Osteocyte (in vitro differentiated cells): Measurements from ENCODE around the gene C13orf46. TPM values are rescaled to one million over a fixed set of nuclear protein-coding genes. Genes with fewer than 3 reads are reported as not detected.
A peak's percentile ranks its signal among the peaks of the same experiment; 100 is the strongest.

Experiments used
- DNase-seq: peaks from one replicate; pipeline ENCODE4 v3.0.0; 2021; ENCODE audit warnings: mixed read lengths; ENCODE audit not compliant: unreplicated experiment; ENCODE audit errors: extremely low spot score
- H3K27ac Mint-ChIP-seq: one replicate; pipeline ENCODE4 v1.8.0; 2021; ENCODE audit warnings: mild to moderate bottlenecking, mixed read lengths; ENCODE audit not compliant: unreplicated experiment
- H3K27me3 Mint-ChIP-seq: one replicate; pipeline ENCODE4 v1.8.0; 2021; ENCODE audit warnings: mixed read lengths; ENCODE audit not compliant: unreplicated experiment
- H3K36me3 Mint-ChIP-seq: one replicate; pipeline ENCODE4 v1.8.0; 2021; ENCODE audit warnings: mixed read lengths; ENCODE audit not compliant: unreplicated experiment
- H3K4me1 Mint-ChIP-seq: one replicate; pipeline ENCODE4 v1.8.0; 2021; ENCODE audit warnings: mixed read lengths; ENCODE audit not compliant: unreplicated experiment
- H3K4me3 Mint-ChIP-seq: one replicate; pipeline ENCODE4 v1.8.0; 2021; ENCODE audit warnings: mild to moderate bottlenecking, moderate library complexity, mixed read lengths; ENCODE audit not compliant: unreplicated experiment
- H3K9me3 Mint-ChIP-seq: one replicate; pipeline ENCODE4 v1.8.0; 2021; ENCODE audit warnings: mixed read lengths; ENCODE audit not compliant: unreplicated experiment
- total RNA-seq: library from RNA; stranded (reverse); gene quantifications from 2 replicates; pipeline ENCODE4 v1.2.1, GENCODE V29; 2021
- TF ChIP-seq, protein P1 (sequence below): fragments of 200-600 bp; sonication (generic); IDR thresholded peaks from 2 replicates; pipeline ENCODE4 v1.5.0; 2021; ENCODE audit warnings: antibody characterized with exemption, mild to moderate bottlenecking, moderate library complexity

The C13orf46 gene
- total RNA-seq, 1 donor from 2014 or later, result 2.4 TPM

DNA sequence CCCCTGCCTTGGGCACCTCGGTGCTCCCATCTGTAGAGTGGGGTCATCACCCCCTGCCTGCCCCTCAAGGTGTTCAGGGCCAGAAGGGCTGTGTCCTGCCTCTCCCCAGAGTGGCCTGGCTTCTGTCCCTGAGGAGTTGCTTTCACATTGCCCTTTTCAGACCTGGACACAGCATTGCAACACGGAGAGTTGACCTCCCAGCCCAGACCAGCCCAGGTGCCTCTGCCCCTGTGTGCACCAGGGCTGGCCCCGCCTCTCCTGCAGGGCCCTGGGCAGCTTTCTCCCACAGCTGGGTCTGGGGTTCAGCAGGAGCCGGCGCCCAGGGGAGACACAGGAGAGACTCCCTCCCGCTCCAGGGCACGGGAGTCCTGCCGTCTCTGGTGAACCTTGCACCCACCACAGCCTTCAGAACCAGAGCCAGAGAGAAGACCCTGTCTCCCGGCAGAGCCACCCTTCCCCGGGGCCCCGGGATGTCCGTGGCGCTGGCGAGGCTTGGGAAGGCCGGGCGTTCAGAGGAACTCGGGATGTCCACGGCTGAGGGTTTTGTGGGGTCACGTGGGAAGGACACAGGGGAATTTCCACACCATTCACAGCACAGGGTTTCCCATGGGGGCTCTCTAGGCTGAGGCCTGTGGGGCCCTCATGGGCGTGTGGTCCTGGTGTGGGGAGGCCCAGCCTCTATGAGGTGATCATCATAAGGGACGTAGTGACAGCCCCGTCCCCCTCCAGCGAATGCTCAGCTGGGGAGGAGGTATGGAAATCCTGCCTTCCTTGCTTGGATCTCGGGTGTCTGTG lies 23.2 kb downstream of the C13orf46 start:
- Mint-ChIP-seq H3K36me3 (peaks cover 8% of the 10 kb centered on the region), H3K27me3 (no peaks in the 10 kb centered on the region), H3K27ac (no peak overlapping the region), H3K9me3 (no peaks in the 10 kb centered on the region), H3K4me1 (no peaks in the 10 kb centered on the region), H3K4me3 (no peak overlapping the region)
- DNase-seq, result no peak
- TF ChIP-seq, protein P1, sequence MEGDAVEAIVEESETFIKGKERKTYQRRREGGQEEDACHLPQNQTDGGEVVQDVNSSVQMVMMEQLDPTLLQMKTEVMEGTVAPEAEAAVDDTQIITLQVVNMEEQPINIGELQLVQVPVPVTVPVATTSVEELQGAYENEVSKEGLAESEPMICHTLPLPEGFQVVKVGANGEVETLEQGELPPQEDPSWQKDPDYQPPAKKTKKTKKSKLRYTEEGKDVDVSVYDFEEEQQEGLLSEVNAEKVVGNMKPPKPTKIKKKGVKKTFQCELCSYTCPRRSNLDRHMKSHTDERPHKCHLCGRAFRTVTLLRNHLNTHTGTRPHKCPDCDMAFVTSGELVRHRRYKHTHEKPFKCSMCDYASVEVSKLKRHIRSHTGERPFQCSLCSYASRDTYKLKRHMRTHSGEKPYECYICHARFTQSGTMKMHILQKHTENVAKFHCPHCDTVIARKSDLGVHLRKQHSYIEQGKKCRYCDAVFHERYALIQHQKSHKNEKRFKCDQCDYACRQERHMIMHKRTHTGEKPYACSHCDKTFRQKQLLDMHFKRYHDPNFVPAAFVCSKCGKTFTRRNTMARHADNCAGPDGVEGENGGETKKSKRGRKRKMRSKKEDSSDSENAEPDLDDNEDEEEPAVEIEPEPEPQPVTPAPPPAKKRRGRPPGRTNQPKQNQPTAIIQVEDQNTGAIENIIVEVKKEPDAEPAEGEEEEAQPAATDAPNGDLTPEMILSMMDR, result no peak

- Mint-ChIP-seq H3K4me3 (no peak overlapping the region), H3K36me3 (peaks cover 2% of the 10 kb centered on the region), H3K4me1 (no peaks in the 10 kb centered on the region), H3K9me3 (no peaks in the 10 kb centered on the region), H3K27me3 (no peaks in the 10 kb centered on the region), H3K27ac (no peak overlapping the region)
- DNase-seq, result no peak
- TF ChIP-seq, protein P1, result no peak
Measured at GRCh38 chr13:113949546-113949945, 24.3 kb downstream of the C13orf46 start.

GRCh38 chr13:113948034-113948742 lies 25.7 kb downstream of the C13orf46 start:
- Mint-ChIP-seq H3K4me1 (no peaks in the 10 kb centered on the region), H3K9me3 (no peaks in the 10 kb centered on the region), H3K27me3 (no peaks in the 10 kb centered on the region), H3K4me3 (no peak overlapping the region), H3K27ac (no peak overlapping the region), H3K36me3 (peaks cover under 1% of the 10 kb centered on the region)
- DNase-seq, result no peak
- TF ChIP-seq, protein P1, result no peak

DNA sequence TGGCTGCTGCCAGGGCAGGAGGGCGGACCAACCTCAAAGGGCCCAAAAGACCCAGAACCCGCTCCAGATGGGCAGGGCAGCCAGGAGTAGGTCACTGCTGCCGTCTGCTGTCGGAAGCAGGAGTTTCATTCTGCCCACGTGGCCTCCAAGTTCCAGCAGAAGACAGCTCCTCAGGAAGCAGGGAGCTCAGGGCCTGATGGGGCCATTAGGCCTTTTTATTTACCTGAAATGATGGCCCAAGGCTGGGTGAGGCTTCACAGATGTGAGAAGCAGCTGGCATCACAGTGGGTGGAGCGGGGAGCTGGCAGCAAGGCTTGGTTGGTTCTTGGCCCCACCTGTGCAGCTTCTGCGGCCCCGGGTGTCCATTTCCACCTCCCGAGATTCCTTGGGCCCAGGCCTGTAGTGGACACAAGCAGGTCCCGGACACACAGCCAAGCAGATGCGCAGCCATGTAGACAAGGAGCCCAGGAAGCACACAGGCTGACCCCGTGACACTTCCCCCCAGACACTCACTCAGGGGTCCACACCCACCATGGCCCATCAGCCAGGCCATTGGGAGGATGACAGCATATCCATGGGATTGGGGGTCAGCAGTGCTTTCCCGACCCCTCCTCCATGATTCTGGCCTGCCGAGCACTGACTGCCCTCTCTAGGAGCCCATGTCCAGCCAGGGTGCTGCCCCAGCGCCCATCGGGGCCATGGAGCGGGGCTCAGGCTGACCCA lies 26.4 kb downstream of the C13orf46 start:
- no peak overlapping the region for H3K4me3 Mint-ChIP-seq
- no peak overlapping the region for H3K27ac Mint-ChIP-seq
- no peaks in the 10 kb centered on the region for H3K4me1 Mint-ChIP-seq
- no peak for DNase-seq
- TF ChIP-seq, protein P1, result peak; percentile 25
- no peaks in the 10 kb centered on the region for H3K27me3 Mint-ChIP-seq
- no peaks in the 10 kb centered on the region for H3K36me3 Mint-ChIP-seq
- H3K9me3 Mint-ChIP-seq, result no peaks in the 10 kb centered on the region
